ENCODE data around the gene UBE2C.

Gene UBE2C

GRCh38 chr20:45861221-45862075 is 49.0 kb downstream of the UBE2C start:
- no peak for FAIRE-seq

- FAIRE-seq = no peak
Observed at GRCh38 chr20:45863543-45864470, 51.4 kb downstream of the UBE2C start.

DNA sequence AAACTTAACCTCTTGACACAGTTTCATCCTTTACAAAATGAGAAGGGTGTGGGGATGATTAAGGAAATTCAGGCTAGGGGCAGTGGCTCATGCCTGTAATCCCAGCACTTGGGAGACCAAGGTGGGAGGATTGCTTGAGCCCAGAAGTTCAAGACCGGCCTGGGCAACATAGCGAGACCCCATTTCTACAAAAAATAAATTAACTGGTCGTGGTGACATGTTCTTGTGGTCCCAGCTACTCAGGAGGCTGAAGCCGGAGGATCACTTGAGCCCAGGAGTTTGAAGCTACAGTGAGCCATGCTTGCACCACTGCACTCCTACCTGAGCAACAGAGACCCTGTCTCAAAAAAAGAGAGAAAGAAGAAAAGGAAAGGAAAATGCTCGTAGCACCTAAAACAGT is 54.0 kb downstream of the UBE2C start:
- no peak for FAIRE-seq
